Upper lobe of left lung (tissue), 4 donors: Measurements from ENCODE around the gene MAP2K5.

Source experiments
- CTCF ChIP-seq, 6 experiments: fragments of 450-650 bp in 4 of 6; fragments of 200-600 bp in 2 of 6; sonication (generic) in 2 of 6; IDR thresholded peaks; one replicate each; pipeline ENCODE4 v1.5.1; 2016 to 2019; ENCODE audit warnings: antibody characterized with exemption in 6 of 6
- EP300 ChIP-seq, 4 donors: sonication (generic); formaldehyde crosslinking; IDR thresholded peaks; one replicate each; pipeline ENCODE4 v1.5.1; 2017; ENCODE audit warnings: antibody characterized with exemption in 4 of 4, control low read depth in 2 of 4
- POLR2A ChIP-seq, 4 donors: fragments of 450-650 bp; IDR thresholded peaks; one replicate each; pipeline ENCODE4 v1.5.1; 2016 to 2017; ENCODE audit warnings: antibody characterized with exemption in 4 of 4, mild to moderate bottlenecking in 2 of 4
- POLR2AphosphoS5 ChIP-seq, 2 donors: sonication (generic); formaldehyde crosslinking; IDR thresholded peaks; one replicate each; pipeline ENCODE4 v1.5.1; 2017; ENCODE audit warnings: antibody characterized with exemption in 2 of 2

DNA sequence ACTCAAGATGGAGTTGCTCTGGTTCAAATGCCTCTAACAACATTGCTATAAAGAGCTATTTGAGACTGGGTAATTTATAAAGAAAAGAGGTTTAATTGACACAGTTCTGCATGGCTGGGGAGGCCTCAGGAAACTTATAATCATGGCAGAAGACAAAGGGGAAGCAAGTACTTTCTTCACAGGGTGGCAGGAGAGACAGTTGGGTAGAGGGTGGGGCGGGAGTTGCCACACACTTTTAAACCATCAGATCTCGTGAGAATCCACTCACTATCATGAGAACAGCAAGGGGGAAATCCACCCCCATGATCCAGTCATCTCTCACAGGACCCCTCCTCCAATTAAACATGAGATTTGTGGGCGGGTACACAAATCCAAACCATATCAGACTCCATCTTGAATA, 30.7 kb downstream of the MAP2K5 start:
- TF ChIP-seq CTCF (IDR thresholded peaks at IDR 0.05) (no peak), EP300 (IDR thresholded peaks at IDR 0.05) (no peak), POLR2A (IDR thresholded peaks at IDR 0.05) (no peak), POLR2AphosphoS5 (IDR thresholded peaks at IDR 0.05) (no peak)
